Measurements from ENCODE around the gene PI4K2B.
"Not testable (repeated sequence)": the region's sequence is repeated elsewhere in the genome, so short reads cannot be mapped to it uniquely, and the experiment has no call there.

PI4K2B gene
- 32.2 to 280 (median 60.7) reads per million in 18 experiments for total RNA-seq

DNA sequence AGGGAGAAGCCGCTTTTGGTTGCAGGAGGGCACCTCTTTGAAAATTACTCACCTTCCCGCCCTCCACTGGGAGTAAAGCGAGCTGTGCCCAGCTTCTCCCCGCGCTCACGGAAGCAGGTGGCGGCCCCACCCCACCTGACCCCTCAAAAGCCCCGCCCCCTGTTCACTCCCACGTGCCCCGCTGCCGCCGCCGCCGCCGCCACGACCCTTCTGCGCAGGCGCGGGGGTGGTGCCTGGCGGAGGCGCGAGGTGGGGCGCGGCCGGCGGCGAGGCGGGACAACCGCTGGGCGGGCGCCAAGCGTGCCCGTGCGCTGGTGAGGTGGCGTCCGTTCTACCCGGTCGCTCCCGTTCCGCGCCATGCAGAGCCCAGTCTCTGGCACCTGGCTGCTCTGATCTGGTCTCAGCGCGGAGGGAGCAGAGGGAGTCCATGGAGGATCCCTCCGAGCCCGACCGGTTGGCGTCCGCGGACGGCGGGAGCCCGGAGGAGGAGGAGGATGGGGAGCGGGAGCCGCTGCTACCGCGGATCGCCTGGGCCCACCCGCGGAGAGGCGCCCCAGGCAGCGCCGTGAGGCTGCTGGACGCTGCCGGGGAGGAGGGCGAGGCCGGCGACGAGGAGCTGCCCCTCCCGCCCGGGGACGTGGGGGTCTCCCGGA, at the start of gene PI4K2B:
Gene PI4K2B, plus strand, starts transcription at position 297 of the 653 bp plus-strand sequence. Its CDS starts 131 bp downstream, at position 428.
- peak; percentile 88 to 93 for DNase-seq

DNA sequence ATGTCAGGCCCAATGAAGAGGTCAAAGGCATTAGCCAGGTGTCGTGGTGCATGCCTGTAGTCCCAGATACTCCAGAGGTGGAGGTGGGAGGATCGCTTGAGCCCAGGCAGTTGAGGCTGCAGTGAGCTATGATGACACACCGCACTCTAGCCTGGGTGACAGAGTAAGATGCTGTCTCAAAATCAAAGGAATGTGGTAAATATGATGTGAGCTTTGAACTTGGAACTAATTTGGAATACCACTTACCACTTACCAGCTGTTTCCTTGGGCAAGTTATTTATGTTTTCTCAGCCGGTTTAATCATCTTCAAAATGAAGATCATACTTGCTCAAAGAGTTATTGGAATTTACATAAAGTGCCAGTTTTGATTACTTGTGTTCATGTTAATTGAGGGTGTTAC, 49.8 kb upstream of the PI4K2B start:
- DNase-seq: no peak

DNA sequence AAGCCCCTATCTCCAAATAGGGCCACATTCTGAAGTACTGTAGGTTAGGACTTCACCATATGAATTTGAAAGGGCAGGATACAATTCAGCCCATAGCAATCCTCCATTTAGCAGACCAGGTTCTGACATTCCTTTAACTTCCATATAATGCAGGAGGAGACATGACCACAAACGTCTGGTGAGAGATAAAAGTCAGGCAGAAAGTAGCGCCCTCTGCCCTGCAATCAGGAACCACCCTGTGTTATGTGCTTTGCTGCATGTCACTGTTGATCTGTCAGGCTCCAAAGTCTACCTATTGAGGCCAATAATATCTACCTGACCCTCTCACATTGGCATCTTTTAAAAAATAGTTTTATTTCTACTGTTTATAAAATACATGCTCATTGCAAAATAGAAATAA, 43.4 kb upstream of the PI4K2B start:
- no peak for DNase-seq

DNA sequence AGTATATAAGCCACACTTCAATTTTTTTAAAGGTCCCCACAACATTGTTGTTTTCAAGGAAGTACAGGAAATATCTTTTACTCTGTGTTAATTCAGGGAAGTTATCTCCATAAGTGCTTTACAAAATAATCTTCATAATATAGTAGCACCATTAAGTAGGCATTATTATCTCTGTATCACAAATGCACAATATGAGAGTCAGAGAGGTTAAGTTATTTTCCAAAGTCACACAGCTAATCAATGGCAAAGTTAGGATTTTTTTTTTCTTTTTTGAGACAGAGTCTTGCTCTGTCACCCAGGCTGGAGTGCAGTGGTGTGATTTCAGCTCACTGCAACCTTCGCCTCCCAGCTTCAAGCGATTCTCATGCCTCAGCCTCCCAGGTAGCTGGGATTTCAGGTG, 35.1 kb upstream of the PI4K2B start:
- no peak for DNase-seq

DNA sequence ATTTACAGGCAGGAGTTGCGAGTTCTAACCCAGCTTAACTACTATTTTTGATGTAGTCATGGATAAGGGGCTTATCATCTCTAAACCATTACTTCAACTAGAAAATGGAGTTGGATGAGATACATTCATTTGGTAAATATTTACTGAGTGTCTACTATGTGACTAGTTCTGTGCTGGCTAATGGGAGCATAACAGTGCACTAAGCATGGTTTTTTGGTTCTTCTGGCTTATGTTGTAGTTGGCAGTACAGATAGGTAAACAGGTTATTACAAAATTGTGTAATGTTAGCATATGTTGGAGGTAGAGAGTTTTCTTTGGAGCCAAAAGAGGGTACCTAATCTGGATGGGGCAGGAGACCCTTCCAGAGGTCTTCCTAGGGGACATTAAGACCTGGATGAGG, 25.8 kb upstream of the PI4K2B start:
- DNase-seq: no peak

DNA sequence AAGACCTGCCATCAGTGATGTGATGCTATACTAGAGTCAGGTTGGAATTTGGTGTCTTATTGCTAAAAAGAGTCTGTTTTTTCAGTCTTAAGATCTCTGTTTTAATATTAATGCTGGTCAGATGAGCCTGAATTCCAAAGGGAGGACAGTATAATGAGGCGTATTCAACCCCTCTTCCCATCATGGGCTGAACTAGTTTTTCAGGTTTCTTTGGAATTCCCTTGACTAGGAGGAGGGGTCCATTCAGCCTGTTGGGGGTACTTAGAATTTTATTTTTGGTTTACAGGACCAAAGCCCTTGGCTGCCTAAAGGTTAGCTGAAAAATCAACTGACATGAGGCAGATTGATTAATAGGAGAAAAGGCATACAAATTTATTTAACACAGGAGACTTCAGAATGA, 24.1 kb upstream of the PI4K2B start:
- no peak for DNase-seq

DNA sequence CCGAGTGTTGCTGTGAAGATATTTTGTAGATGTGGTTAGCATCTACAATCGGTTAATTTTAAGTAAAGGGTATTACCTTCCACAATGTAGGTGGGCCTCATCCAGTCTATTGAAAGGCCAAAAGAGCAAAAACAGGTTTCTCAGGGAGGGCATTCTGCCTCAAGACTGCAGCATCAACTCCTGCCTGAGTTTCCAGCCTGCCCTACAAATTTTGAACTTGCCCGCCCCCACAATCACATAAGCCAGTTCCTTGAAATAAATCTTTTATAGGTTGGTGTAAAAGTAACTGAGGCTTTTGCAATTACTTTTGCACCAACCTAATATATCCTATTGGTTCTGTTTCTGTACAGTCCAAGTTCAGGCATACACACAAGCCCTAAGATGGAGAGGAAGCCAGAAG, 22.1 kb upstream of the PI4K2B start:
- DNase-seq: no peak

DNA sequence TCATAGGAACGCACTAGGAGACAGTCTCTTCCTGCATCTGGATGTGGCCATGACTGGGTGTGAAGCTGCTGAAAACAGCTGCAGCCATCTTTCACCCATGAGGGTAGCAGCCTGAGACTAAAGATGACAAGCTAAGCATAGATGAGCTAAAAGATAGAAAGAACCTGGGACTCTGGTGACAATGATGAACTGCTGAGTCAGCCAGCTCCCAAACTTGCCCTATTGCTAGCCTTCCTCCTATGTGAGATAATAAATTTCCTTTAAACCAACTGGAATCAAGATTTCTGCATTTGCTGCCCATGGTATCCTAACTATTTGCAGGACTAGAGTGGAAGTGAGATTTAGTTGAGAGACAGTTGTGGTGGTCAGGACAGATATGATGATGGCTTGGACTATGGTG, 21.0 kb upstream of the PI4K2B start:
- DNase-seq: no peak

DNA sequence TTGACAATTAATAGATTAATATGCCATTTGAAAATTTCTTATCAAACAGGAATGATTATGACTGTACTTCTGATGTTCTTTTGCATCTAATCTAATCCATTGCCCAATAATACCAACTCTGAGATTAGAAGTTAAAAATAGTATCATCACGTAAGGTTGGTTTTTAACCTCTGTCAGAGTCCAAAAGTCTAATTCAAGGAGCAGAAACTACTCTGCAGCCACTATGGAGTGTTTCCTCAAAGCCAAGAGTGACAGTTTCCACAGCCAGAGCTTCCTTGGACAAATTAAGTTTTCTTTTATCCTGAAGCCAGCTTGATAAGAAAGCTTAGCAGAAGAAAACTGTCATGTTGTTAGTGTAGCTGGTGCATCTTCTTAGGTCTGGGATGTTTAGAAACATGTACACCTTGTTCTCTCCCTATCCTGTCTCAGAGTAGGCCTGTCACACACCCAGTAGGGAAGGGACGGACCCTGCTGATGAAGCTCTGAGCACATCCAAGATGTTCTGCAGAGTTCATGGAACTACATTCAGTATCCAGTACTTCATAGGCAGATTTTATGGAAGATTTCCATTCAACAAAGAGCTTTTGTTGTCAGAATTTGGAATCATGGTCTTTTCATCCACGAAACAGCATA, 20.4 kb upstream of the PI4K2B start:
- no peak for DNase-seq

DNA sequence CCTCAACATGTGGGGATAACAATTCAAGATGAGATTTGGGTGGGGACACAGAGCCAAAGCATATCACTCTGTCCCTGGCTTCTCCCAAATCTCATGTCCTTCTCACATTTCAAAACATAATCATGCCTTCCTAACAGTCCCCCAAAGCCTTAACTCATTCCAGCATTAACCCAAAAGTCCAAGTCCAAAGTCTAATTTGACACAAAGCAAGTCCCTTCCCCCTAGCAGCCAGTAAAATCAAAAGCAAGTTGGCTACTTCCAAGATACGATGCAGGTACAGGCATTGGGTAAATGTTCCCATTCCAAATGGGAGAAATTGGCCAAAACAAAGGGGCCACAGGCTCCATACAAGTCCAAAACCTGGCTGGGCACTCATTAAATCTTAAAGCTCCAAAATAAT, 19.1 kb upstream of the PI4K2B start:
- DNase-seq: not testable (repeated sequence)

DNA sequence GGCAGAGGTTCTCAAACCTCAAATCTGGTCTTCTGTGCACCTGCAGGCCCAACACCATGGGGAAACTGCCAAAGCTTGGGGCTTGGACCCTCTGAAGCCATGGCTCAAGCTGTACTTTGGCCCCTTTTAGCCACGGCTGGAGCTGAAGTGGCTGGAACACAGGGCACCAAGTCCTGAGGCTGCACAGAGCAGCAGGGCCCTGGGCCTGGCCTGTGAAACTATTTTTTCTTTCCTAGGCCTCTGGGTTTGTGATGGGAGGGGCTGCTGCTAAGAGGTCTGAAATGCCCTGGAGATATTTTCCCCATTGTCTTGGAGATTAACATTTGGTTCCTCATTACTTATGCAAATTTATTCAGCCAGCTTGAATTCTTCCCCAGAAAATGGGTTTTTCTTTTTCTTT, 18.3 kb upstream of the PI4K2B start:
- no peak for DNase-seq

DNA sequence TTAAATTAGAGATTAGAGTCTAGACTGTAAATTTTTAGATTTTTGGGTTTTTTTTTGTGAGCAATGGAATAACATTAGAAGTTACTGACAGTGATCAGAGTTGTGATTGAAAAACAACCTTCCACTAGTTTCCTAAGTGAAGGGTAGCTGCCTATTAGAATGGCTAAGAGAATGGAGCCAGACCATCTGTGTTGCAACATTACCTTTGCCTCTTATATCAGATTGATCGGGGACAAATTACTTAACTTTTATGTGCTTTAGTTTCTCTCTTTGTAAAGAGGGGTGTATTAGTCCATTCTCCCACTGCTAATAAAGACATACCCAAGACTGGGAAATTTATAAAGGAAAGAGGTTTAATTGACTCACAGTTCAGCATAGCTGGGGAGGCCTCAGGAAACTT, 12.5 kb upstream of the PI4K2B start:
- no peak for DNase-seq

DNA sequence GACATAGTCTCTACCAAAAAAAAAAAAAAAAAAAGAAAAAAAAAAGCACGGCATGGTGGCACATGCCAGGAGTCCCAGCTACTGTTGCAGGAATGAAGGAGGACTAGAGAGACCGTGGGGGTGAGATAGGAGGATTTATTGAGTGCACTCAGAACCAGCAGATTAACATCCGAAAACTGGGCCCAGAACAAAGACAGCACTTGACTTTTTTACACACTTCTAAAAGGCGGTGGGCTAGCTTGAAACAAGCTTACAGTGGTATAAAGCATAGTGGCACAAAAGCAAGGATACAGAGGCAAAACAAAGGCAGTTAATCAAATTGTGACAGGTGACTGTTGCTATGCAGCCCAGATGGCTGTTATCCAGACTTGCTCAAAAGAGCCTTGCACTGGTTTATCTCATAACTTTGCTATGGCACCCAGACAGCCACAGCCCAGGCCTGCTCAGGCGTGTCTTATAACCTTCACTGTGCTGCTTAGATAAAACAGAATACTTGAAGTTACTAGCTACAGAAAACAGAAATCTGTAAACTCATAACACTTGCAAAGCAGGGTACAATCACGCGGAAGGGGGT, 9.9 kb upstream of the PI4K2B start:
- DNase-seq: peak; percentile 3 to 15

DNA sequence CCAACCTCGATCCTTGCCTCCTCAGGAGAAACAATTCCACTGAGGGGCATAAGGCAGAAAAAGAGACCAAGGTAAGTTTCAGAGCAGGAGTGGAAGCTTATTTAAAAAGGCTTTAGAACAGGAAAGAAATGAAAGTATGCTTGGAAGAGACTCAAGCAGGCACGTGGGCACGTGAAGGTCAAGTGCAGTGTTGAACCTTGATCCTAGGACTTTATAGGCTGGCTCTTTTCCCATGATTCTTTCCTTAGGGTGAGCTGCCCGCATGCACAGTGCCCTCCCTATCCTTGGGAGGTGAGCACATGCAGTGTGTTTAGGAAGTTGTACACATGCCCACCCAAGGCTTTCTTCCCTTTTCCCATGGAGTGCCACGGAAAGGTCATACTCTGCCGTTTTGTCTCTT, 4.0 kb upstream of the PI4K2B start:
- no peak for DNase-seq

DNA sequence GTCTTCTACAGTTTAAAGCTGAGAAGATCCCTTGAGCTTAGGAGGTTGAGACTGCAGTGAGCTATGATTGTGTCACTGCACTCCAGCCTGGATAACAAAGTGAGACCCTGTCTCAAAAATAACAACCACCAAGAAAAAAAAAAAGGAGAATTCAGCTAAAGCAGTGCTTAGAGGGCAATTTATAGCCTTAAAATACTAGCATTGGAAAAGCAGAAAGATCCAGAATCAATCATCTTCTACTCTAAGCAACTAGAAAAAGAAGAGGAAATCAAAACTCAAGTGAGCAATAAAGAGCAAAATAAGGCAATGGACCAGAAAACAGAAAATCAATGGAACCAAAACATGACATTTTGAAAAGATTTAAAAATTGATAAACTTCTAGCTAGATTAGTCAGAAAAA, 639 bp upstream of the PI4K2B start:
- no peak for DNase-seq

DNA sequence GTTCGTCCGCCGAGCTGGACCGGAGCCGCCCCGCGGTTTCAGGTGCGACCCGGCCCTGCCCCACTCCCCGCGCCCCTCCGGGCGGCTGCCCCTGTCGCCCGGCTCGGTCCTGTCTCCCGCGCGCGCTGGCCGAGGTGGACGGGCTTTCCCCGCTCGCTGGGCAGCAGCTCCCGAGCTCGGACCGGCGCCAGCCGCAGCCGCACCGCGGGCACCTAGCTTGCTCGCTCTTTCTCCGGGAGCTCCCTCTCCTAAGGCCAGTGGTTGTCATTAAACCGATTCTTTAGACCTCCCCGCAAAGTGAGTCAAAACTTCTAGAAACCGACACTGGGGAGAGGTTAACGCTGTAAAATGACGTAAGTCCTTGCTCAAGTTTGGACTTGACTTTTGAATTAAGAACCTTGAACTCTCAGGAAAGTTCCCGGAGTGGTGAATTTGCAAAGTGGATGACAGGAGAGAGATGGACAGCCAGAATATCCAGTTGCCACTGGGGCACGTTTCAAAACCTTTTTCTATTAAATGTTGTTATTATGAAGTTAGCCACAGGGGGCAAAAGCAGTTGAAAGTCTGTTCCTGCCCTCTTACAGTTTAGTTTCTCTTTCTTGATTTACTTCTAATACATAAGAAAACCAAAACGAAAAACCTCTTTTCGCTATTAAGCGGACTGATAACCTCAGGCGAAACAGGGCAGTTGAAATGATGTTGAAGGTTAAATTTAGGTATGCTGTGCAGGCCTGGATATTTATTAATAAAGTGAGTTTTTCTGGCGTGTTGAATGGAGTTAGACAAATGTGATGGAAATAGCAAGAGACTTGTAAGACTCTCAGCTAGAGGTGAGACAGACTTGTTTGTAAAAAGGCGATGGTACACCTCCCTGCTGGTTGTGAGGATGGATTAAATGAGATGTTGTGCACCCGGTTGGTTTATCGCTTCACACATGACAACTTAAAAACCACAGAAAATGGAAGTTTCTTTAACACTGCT, 847 bp downstream of the PI4K2B start:
- peak; percentile 68 to 87 for DNase-seq

DNA sequence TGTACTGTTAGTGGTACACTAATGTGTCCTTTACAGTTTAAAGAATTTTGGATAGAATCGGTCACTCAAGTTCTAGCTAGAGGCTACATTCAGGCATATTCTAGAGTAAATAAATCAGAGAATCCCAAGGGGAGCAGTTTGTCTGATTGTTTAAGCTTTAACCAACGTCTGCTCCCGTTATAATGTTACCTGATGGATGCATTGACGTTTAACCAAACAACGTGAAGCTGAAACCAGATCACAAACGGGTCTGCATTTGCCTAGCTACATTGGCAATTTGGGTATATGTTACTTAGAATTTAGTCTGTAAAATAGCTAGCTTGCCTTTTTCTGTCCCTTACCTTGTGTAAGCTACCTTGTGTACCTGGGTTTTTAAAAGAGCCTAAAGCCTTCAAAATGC, 1.6 kb downstream of the PI4K2B start:
- DNase-seq: no peak

DNA sequence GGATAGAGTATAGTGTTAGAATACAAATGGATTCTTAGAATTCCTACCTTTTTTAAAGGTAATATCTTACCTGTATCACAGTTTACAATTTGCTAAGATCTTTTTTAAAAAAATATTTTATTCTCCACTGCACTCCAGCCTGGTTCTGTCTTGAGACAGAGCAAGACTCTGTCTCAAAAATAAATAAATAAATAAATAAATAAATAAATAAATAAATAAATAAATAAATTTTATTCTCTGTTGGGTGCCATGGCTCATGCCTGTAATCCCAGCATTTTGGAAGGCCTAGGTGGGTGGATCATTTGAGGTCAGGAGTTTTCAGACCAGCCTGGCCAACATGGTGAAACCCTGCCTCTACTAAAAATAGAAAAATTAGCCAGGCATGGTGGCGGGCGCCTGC, 2.2 kb downstream of the PI4K2B start:
- DNase-seq: not testable (repeated sequence)

DNA sequence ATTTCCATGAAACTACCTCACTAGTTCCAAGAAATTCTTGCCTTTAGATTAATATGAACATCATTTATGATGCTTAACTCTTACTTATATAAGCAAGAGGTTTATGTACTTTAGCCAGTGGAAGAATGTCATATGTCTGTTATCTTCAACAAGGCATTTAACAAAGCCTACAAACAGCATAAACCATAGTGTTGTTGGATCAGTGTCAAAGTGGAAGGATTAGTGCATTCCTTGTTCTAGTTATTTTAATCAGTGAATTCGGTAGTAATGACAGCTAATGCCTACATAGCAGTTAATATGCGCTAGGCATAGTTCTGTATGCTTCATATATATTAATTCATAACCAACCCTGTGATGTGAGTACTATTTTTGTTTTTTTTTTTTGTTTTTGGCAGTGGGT, 3.1 kb downstream of the PI4K2B start:
- no peak for DNase-seq

DNA sequence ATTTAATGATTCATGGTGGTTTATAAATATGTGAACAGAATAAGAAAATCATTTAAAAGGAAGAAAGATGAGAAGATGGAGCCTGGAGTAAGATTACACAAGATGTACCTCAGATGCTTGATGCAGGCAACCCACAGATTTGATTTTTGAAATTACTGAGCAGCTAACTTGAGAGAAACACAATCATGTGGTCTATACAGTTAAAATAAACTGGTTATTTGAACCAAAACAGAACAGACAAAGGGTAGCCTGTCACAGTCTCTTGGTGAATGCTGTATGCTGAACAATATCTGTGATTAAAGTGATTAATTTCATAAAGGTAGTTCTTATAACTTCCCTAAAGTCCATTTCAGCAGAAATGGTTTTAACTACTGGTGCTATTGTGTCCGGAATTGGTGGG, 4.2 kb downstream of the PI4K2B start:
- DNase-seq: no peak

DNA sequence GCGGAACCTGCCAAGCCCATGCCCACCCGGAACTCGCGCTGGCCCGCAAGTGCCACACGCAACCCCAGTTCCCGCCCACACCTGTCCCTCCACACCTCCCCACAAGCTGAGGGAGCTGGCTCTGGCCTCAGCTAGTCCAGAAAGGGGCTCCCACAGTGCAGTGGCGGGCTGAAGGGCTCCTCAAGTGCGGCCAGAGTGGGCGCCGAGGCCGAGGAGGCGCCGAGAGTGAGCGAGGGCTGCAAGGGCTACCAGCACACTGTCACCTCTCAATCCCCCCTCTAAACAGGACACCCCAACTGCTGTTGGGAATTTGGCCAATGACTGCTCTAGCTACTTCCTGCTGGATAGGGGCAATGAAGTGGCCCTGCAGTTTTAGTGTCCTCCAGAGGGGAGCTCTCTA, 5.7 kb downstream of the PI4K2B start:
- DNase-seq: not testable (repeated sequence)

DNA sequence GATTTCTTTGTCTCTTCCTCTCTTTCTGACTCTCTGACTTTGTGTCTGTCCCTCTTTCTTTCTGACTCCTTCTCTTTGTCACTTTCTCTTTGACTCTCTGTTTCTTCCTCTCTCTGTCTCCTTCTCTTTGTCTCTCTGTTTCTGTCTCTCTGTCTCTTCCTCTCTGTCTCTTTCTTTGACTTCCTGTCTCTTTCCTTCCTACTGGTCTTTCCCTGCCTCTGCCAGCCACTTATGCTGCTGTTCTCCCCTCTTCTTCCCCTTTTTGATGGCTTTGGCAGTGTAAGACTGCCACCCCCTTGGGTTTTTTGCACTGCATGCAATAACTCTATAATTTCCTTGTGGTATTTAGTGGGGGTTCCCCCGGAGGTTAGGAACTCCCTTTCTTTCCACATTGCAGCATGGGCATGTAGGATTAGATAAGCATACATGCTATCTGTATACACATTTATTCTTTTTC, 6.9 kb downstream of the PI4K2B start:
- peak; percentile 60 to 69 for DNase-seq

DNA sequence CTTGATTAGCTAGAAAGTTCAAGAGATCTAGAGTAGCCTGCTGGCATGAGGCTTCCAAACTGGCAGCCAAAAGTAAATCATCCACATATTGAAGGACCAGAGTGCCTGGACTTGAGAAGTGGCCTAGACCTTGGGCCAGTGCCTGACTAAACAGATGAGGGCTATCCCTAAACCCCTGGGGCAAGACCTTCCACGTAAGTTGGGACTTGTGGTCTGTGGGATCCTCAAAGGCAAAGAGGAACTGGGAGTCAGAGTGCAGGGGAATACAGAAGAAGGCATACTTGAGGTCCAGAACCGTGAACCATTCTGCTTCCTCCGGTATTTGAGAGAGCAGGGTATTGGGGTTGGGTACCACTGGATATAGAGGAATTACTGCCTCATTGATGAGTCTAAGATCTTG, 8.4 kb downstream of the PI4K2B start:
- peak; percentile 6 to 23 for DNase-seq
